Astrocyte of the cerebellum (primary cell): ENCODE results near the gene SYCN.

ENCODE experiments used
- DNase-seq: peaks from one replicate; pipeline ENCODE4 v3.0.0-alpha.2; 2011; ENCODE audit warnings: low read depth
- H3K4me3 ChIP-seq: 2 replicates; pipeline ENCODE4 v1.5.1; 2011; ENCODE audit warnings: mild to moderate bottlenecking, low read depth, low read length, moderate library complexity
- in situ Hi-C: cut with HindIII; loops from 2 replicates; pipeline ENCODE4 v1.10.0; 2017; ENCODE audit warnings: low sequenced_read_pairs
- TF ChIP-seq, protein P1 (sequence below): IDR thresholded peaks from 2 replicates; pipeline ENCODE4 v1.5.1; 2012; ENCODE audit warnings: low read length, low read depth, moderate library complexity, mild to moderate bottlenecking; ENCODE audit errors: missing control alignments

Gene SYCN

GRCh38 chr19:39209196-39209595 is 5.1 kb upstream of the SYCN start:
- in situ Hi-C loops: no loop called here
- H3K4me3 ChIP-seq: no peak overlapping the region
- TF ChIP-seq, protein P1, sequence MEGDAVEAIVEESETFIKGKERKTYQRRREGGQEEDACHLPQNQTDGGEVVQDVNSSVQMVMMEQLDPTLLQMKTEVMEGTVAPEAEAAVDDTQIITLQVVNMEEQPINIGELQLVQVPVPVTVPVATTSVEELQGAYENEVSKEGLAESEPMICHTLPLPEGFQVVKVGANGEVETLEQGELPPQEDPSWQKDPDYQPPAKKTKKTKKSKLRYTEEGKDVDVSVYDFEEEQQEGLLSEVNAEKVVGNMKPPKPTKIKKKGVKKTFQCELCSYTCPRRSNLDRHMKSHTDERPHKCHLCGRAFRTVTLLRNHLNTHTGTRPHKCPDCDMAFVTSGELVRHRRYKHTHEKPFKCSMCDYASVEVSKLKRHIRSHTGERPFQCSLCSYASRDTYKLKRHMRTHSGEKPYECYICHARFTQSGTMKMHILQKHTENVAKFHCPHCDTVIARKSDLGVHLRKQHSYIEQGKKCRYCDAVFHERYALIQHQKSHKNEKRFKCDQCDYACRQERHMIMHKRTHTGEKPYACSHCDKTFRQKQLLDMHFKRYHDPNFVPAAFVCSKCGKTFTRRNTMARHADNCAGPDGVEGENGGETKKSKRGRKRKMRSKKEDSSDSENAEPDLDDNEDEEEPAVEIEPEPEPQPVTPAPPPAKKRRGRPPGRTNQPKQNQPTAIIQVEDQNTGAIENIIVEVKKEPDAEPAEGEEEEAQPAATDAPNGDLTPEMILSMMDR: no peak
- no peak for DNase-seq

- TF ChIP-seq, protein P1: no peak
- in situ Hi-C loops: no loop called here
- no peak for DNase-seq
- no peak overlapping the region for H3K4me3 ChIP-seq
These were observed 4.2 kb upstream of the SYCN start for GRCh38 chr19:39208175-39208795.

DNA sequence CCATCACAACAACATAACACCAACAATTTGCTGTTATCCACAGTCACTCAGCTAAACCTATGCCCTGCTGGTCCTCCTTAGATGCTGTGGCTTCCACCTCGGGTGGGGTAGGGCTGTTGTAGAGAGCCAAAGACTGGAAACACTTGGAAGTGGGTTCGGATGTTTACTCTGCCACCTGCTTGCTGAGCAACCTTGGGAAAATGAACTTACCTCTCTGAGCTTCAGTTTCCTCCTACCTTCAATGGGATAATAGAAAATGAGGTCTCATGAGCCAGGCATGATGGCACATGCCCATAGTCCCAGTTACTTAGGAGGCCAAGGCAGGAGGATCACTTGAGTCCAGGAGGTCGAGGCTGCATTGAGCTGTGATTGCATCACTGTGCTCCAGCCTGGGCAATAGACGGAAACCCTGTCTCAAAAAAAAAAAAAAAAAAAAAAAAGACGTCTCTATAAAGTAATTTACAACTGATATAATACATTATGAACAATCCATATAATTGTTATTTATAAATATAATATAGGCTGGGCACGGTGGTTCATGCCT is 3.3 kb upstream of the SYCN start:
- TF ChIP-seq, protein P1: no peak
- in situ Hi-C loops: no loop called here
- no peak overlapping the region for H3K4me3 ChIP-seq
- no peak for DNase-seq

GRCh38 chr19:39206122-39206521 is 2.1 kb upstream of the SYCN start:
- no peak overlapping the region for H3K4me3 ChIP-seq
- DNase-seq: no peak
- in situ Hi-C loops: no loop called here
- TF ChIP-seq, protein P1: no peak

GRCh38 chr19:39205449-39205764 is 1.3 kb upstream of the SYCN start:
- TF ChIP-seq, protein P1: no peak
- DNase-seq: no peak
- in situ Hi-C loops: no loop called here
- H3K4me3 ChIP-seq: no peak overlapping the region

DNA sequence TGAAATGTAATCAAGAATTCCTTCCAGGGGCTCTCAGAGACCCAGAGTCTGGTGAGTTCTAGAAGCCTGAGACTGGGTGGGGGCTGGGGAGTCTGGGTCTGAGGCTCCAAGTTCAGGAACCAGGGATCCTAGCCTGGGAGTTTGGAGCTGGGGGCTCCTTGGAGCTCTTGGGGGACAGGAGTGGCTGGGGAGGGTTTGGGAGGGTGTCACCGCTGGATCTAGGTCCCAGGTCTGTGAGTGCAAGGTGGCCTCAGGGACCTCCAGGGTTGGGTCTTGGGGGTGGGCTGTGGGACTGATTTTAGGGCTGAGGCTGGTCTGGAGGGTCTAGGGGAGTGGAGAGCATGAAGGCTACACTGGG is 1.1 kb downstream of the SYCN start:
- TF ChIP-seq, protein P1: no peak
- no peak for DNase-seq
- in situ Hi-C loops: no loop called here
- no peak overlapping the region for H3K4me3 ChIP-seq

DNA sequence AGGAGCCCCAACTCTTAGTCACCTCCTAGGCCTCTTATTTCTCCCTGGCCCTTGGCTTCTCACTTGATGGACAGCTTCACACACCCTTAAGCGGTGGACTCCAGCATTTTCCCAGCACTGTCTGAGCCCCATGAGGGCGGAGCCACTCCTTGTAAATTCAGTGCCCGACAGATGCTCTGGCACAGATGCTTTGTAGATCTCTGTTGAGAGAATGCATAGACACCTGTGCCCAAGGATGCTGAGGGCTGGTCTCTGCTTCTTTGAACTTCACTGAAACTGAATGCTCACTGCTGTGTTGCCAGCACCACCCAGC is 3.3 kb downstream of the SYCN start:
- in situ Hi-C loops: no loop called here
- TF ChIP-seq, protein P1: no peak
- no peak overlapping the region for H3K4me3 ChIP-seq
- no peak for DNase-seq
